ENCODE measurements around the gene DCAF7.

Gene DCAF7

DNA sequence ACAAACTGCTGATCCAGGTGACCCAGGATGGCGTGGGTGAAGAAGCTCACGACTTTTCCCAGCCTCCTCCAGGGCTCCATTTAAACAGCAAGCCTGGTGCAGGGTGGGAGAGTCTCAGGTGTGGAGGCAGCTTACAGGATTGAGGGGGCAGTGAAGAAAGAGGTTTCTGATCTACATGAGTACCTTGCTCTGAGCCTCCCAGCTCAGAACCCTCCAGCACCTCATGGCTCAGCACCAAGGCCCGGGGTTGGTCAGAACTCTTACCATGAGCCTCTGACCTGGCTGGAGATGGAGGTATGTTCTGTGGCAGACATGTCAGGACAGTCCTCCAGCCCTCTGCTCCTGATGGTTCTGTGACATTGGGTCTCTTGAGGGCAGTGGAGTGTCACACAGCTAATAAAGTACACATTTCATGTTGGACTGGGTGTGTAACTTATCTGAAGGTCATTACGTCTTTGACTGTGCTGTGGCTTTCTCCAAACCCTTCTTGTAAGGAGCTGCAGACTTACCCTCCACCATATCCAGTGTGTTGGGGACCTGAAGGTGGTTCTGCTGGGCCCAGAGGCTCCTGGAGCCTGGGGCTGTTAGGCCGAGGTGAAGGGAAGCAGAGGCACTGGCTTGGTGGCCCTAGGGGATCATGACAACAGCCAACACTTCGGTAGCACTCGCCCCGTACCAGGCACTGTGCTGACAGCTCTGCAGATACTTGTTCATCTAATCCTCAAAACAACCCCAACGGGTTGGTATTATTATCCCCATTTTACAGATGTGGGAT, 3.8 kb upstream of the DCAF7 start:
- no peak for DNase-seq

DNA sequence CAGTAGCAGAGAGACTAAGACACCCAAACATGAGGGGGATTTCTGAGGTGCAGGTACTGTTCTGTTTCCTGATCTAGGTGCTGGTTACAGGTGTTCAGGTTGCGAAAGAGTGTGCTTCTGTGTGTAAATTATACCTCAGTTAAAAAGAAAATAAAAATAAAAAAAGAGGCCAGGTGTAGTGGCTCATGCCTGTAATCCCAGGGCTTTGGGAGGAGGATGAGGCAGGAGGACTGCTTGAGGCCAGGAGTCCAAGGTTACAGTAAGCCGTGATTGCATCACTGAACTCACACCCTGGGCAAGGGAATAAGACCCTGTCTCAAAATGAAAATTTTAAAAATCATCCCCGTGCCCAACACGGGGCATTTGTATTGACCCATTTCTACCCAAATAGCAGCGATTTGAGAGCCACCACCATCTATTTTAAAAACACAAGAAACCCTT, 3.2 kb upstream of the DCAF7 start:
- DNase-seq, result no peak

DNA sequence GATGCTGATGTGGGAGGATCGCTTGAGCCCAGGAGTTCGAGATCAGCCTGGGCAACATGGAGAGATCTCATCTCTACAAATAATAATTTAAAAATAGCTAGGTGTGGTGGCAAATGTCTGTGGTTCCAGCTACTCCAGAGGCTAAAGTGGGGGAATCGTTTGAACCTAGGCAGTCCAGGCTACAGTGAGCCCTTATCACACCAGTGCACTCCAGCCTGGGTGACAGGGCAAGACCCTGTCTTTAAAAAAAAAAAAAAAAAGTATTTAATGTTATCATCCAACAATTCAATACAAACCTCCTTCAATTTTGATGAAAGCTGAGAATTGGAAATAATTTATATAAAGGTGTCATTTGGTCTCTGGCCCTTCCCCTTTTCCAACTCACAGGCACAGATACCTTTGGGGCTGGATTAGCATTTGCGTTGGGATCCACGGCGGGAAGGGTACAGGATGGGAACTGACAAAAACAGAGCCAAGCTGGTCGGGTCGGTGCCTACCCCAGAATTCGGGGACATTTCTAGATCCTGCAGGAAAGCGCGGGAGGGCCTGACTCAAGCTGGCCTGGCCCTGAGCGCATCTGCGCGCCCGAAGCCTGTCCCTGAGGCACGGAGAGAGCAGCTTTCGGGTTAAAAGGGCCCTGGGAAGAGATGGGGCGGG, 860 bp upstream of the DCAF7 start:
- DNase-seq, result no peak

DNA sequence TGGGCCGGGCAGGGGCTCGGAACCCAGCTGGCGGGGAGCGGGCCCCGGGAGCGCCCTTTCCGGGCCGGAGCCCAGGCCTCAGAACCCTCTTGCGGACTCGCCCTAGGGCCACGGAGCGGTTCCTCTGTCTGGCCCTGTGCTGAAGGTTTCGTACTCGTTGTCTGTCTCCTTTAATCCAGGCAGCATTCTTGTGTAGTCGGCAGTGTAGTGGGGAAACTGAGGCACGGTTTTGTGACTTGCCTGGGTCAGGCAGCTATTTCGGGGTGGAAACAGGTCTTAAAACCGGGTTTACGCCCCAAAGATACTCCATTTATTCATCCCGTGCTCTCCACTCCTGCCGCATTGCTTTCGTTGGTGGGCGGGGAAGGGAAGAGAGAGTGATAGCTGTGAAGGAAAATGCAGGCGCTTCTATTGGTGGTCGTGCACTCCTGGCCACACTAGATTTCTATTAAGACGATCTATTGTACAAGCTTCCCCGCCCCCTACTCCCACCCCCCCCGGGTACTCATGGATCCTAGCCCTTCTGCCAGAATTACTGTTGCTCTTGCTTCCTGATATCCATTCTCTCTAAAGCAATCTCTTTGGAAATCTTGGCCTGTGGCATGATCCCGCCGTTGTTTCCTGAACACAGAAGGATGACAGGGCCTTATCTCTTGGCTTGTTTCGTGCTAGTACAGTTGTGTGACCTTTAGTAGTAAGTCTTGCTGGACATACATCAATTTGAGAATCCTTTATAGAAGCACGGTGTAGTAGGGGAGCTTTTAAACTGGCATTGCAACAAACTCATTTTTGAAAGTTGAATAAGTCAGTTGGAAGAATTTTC, 751 bp downstream of the DCAF7 start:
- peak in 1 of 2 experiments; percentile 27 for DNase-seq

DNA sequence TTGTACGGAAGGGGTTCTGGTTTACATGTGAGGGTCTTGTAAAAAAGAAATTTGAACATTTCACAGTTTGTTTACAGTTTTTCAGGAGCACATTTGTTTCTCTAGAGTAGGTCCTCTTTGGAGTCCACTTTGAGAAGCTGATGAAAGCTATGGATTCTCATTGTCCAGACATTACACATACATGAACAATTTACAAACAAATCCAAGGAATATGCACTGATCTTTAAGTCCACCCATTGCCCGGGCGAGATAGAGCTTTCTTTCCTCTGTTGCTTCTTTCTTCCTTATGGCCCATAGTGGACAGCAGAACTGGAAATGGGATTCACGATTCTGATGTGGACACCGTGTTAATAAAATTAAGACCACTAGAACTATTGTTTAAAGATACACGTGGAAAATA, 1.9 kb downstream of the DCAF7 start:
- DNase-seq, result no peak

DNA sequence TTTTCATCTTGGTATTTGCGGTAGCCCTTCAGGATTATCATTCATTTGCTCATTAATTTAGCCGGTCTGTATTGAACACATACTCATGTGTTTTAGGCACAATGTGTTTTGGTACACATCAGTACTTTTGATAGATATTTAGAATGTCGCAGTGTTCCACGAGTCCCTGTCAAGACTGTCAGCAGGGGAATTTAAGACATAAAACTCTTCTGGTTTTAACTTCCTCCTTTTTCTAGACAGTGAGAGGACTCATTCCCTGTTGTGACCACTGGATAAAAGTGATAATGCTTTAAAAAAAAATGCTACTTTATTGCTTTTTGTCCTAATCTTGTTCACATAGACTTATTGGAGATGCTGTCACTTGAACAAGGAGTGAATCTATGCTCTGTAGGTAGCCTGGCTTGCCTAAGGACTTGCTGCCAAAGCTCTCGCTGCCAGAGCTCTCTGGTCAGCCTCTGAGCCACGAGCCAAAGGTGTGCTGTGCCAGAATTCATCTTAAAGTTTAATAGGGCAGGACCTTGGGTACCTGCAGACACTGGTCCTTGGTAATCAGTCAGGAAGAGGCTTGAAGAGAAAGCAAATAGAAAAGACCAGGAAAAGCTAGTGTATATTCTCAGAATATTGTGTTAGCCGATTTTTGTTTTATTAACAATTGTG, 5.4 kb downstream of the DCAF7 start:
- DNase-seq, result no peak

DNA sequence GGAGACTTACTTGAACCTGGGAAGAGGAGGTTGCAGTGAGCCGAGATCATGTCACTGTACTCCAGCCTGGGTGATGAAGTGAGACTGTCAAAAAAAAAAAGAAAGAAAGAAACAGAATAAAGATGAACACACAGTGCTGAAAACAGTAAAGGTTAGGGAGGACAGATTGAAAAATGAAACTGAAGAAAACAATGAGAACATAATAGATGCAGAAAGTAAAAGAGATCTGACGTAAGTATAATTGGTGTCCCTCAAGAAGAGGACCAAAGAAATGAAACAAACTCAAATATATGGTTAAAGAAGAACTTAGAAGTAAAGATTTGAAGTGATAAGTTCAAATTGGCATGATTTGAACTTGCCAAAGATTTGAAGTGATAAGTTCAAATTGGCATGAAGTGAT, 7.1 kb downstream of the DCAF7 start:
- no peak for DNase-seq

DNA sequence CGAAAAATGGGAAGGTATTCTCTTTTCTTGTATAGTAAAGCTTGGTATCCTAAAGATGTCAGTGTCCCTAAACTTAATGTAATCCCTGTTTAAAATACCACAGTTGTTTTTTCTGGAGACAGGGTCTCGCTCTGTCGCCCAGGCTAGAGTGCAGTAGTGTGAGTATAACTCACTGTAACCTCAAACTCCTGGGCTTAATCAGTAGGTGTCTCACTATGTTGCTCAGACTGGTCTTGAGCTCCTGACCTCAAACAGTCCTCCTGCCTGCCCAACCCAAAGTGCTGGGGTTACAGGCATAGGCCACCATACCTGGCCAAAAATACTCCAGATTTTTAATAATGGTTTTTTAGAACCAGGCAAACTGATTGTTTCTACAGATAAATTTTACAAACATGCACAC, 8.2 kb downstream of the DCAF7 start:
- no peak for DNase-seq

DNA sequence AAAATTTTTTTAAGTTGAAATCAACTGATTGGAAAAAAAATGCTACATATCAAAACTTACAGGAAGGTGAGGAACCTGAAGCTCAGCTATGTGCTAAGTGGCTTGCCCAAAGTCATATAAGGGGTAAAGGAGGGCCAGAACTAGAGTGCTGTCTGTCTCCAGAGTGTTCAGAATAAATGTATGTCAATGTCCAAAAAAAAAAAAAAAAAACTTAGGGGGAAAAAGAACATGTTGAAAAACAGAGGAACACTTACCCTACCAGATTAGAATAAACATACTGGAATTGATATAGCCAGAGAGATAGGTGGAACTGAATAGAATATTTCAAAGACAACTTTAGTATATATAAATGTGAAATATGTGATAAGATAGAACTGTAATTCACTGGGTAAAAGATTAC, 11.5 kb downstream of the DCAF7 start:
- no peak for DNase-seq

DNA sequence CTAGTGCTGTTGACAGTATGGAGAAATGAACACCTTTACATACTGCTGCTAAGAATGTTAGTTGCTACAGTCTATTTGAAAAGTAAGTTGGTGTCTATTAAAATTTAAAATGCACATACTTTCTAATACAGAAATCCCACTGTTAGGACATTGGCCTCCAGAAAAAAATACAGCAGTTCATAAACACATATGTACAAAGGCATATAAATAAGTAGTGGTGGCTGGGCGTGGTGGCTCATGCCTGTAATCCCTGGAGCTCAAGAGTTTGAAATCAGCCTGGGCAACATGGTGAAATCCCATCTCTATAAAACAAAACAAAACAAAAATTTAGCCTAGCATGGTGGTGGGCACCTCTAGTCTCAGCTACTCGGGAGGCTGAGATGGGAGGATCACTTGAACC, 13.1 kb downstream of the DCAF7 start:
- DNase-seq, result no peak

DNA sequence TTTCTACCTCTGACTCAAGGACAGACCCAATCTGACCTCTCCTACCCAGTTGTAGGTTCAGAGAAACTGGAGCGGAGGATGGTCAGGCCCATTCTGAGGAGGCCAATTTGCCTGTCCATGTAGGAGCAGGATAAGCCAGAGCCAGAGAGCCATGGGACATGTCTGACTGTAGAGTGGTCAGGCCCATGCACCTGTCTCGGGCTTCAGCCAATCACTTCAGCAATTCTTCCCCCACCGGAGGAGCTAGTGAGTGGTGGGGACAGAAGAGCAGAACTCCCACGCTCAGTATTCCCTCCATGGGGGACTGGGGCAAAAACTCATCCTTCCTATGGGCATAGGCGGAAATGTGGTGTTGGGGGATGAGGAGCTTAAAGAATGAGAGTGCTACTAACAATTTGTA, 14.3 kb downstream of the DCAF7 start:
- DNase-seq, result no peak

DNA sequence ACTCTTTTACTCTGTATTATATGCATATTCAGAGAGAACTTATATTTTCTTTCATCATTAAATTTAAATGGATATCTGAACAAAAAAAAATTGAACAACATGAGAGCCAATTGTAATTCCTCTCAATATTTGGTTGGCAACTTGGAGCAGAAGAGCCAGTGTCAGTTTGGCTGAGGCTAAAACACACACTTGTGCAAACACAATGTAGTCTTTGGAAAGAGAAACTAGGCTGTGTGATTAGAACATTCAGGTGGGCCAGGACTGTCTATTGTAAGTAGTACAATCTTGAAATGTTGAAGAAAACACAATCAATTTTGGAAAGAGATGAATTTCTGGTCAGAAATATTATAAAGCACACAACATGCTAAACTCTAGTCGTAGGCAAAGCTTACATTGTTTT, 17.0 kb downstream of the DCAF7 start:
- no peak for DNase-seq

DNA sequence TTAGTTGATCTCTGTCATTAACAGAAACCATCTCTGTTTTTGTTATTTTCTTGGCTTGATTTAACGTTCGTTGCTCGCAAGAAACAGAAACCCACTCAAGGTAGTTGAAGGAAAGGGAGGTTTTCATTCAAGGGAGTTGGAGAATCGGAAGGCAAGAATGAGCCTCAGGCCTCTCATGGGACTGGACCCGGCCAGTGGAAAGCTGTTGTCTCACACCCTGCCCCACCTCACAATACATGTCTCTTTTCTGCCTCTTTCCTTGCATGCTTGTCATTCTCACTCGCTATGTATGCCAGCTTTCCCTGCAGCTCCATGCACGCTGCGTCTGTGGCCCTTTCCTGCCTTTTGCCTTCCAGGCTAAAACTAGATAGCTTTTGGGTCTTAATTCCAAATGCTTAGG, 18.3 kb downstream of the DCAF7 start:
- DNase-seq, result no peak

DNA sequence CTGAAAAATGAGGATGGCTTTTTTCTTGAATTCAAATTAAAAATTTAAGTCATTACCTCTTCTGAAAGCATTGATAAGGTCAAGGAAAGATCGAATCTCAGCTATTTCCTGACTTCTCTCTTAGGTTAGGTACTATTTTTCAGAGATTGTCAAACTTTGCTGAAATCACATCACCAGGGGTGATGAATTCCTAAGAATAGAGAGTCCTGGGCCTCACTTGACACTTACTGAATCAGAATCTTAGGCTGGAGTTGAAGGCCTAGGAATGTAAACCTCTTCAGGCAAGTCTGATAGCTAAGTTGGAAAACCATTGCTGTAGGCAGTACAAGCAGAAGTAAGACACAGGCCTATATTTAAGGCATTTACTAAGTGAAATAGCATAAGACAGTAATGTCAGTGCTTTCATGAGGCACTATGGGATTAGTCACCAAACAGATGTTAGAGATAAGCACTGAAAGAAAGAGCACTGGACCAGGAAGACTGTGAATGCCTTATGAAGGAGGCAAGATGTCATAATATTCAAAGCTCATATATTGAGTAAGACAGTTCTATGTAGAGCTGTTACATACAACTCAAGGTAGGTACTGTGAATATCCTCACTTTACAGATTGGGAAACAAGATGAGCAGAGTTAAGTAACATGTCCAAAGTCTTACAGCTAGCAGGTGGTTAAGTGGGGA, 21.5 kb downstream of the DCAF7 start:
- DNase-seq, result no peak

DNA sequence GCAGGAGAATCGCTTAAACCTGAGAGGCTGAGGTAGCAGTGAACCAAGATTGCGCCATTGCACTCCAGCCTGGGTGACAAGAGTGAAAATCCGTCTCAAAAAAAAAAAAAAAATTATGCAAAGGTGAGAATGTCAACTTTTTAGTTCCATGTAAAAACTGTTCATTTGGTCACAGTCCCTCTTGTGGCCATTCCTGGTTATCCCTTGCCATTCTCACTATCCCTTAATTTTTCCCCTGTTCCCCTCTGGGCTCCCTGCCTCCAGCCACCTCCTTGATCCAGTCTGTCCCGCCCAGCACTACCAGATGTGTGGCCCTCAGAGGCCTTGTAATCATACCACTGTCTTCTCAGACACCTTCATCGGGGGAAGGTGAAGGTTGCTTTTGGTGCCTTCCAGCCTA, 23.4 kb downstream of the DCAF7 start:
- DNase-seq, result no peak

DNA sequence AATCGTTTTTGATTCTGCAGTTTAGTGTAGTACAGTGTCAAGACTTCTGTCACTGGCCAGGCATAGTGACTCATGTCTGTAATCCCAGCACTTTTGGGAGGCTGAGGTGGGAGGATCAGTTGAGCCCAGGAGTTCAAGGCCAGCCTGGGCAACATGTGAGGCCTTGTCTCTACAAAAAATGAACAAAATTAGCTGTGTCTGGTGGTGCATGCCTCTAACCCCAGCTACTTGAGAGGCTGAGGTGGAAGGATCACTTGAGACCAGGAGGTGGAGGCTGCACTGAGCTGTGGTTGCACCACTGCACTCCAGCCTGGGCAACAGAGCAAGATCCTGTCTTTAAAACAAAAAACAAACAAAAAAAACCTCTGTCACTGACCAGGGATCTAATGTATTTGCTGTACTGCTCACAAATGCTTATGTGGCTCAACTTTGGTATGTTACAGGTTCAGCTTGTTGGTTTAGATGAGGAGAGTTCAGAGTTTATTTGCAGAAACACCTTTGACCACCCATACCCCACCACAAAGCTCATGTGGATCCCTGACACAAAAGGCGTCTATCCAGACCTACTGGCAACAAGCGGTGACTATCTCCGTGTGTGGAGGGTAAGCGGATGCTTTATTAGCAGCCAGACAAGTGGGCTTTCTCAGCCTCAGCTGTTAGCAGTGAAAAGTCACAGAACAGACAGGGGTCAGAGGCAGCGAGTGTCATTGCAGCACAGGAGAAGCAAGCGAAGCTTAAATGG, 27.9 kb downstream of the DCAF7 start:
- no peak for DNase-seq

DNA sequence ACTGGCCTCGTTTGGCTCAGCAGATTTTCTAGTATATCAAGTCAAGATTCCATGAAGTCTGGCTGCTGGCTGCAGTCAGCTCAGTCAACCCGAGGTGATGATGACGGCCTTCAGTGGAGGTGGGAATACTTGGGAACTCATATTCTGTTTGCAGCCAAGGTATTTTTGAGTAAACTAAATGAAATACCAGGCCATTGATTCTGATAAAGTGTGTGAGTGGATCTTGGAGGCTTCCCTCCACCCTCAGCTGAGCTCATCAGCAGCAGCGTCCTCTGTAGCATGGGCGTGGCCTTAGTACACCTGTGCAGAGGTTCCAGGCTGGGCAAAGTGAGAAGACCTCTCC, 28.5 kb downstream of the DCAF7 start:
- DNase-seq, result no peak

DNA sequence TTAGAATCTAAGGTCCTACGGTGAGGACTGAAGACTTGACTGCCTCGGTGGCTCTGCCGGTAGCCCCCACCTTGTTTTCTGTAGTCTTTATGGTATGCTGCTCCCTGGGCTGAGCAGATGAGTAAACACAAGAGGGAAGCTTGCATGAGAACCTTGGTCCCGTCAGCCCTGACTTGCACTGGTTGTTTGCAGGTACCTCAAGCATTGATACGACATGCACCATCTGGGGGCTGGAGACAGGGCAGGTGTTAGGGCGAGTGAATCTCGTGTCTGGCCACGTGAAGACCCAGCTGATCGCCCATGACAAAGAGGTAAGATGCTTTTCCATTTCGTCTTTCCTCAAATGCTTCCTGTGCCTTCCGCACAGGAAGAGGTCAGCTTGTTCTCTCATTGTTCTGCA, 29.4 kb downstream of the DCAF7 start:
- DNase-seq, result peak; percentile 31 to 48

DNA sequence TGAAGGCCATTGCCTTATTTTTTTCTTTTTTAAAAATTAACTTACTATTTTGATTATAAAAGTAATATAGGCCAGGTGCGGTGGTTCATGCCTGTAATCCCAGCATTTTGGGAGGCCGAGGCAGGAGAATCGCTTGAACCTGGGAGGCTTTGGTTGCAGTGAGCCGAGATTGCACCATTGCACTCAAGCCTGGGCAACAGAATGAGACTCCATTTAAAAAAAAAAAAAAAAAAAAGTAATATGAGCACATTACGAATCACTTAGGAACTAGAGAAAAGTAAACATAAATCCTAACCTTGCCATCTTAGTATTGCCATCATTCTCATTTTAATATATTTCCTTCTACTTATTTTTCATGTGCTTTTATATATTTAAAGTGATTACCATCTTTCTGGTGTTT, 37.5 kb downstream of the DCAF7 start:
- DNase-seq, result no peak

DNA sequence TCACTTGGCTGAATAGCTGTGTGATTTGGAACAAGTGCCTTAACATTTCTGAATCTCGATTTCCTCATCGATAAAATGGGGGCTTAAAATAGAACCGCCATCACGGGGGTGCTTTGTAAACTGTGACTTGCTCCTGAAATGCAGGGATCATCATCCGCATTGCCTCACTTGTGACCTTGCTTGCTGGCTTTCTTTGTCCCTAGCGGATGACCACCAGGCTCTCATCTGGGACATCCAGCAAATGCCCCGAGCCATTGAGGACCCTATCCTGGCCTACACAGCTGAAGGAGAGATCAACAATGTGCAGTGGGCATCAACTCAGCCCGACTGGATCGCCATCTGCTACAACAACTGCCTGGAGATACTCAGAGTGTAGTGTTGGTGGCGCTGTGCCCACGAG, 38.5 kb downstream of the DCAF7 start:
- DNase-seq, result no peak

DNA sequence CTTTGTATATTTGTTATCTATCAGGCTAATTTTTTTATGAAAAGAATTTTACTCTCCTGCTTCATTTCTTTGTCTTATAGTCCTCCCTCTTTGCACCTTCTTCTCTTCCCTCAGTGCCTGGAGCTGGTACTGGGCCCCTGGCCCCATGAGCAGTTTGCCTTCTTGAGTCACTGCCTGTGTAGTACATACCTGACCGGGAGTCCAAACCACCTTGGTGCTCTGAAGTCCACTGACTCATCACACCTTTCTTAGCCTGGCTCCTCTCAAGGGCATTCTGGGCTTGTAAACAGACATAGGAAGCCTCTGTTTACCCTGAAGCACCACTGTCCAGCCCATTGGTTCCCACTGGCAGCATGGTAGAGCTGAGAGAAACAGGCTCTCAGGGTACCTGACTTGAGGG, 39.4 kb downstream of the DCAF7 start:
- DNase-seq, result no peak

DNA sequence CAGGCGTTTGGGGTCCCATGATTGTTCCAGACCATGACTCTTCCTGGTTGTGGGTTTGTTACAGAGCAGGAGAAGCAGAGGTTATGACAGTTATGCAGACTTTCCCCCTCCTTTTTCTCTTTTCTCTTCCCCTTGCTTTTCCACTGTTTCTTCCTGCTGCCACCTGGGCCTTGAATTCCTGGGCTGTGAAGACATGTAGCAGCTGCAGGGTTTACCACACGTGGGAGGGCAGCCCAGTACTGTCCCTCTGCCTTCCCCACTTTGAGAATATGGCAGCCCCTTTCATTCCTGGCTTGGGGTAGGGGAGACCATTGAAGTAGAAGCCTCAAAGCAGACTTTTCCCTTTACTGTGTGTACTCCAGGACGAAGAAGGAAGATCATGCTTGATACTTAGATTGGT, 42.5 kb downstream of the DCAF7 start:
- no peak for DNase-seq
